Endodermal cell (in vitro differentiated cells): ENCODE results near the gene RAB19. TPM values are rescaled to one million over a fixed set of nuclear protein-coding genes. Genes with fewer than 3 reads are reported as not detected.

Source experiments
- DNase-seq: peaks from one replicate; pipeline ENCODE4 v3.0.0-alpha.2; 2017
- H3K27ac ChIP-seq: 2 replicates; pipeline ENCODE4 v1.5.1; 2013; ENCODE audit warnings: mild to moderate bottlenecking, low read depth, low read length, moderate library complexity
- H3K27me3 ChIP-seq: 2 replicates; pipeline ENCODE4 v1.6.1; 2013; ENCODE audit warnings: mild to moderate bottlenecking, low read length, moderate library complexity; ENCODE audit not compliant: insufficient read depth, control insufficient read depth, poor library complexity, severe bottlenecking
- H3K36me3 ChIP-seq: 2 replicates; pipeline ENCODE4 v1.7.0; 2013; ENCODE audit warnings: mild to moderate bottlenecking, low read length, moderate library complexity; ENCODE audit not compliant: control insufficient read depth, insufficient read depth
- H3K4me1 ChIP-seq: one replicate; pipeline ENCODE4 v1.7.0; 2013; ENCODE audit warnings: low read length; ENCODE audit not compliant: control insufficient read depth, insufficient read depth
- H3K4me3 ChIP-seq: 2 replicates; pipeline ENCODE4 v1.5.1; 2013; ENCODE audit warnings: mild to moderate bottlenecking, low read length, moderate library complexity
- H3K9ac ChIP-seq: 2 replicates; pipeline ENCODE4 v1.6.1; 2013; ENCODE audit warnings: mild to moderate bottlenecking, low read length, moderate library complexity; ENCODE audit not compliant: poor library complexity, severe bottlenecking; ENCODE audit errors: extremely low read depth
- H3K9me3 ChIP-seq: 2 replicates; pipeline ENCODE4 v1.6.1; 2013; ENCODE audit warnings: mild to moderate bottlenecking, low read length, moderate library complexity; ENCODE audit not compliant: control insufficient read depth
- H3K27ac Mint-ChIP-seq: 2 replicates; pipeline ENCODE4 v1.8.0; 2020; ENCODE audit warnings: mixed read lengths
- H3K27me3 Mint-ChIP-seq: 2 replicates; pipeline ENCODE4 v1.8.0; 2021; ENCODE audit warnings: mild to moderate bottlenecking, mixed read lengths; ENCODE audit not compliant: insufficient read depth
- H3K36me3 Mint-ChIP-seq: 2 replicates; pipeline ENCODE4 v1.8.0; 2020; ENCODE audit warnings: low read depth, mixed read lengths
- H3K4me1 Mint-ChIP-seq: 2 replicates; pipeline ENCODE4 v1.8.0; 2020; ENCODE audit warnings: mixed read lengths
- H3K4me3 Mint-ChIP-seq: 2 replicates; pipeline ENCODE4 v1.8.0; 2020; ENCODE audit warnings: mild to moderate bottlenecking, moderate library complexity, mixed read lengths
- H3K9me3 Mint-ChIP-seq: 2 replicates; pipeline ENCODE4 v1.8.0; 2020; ENCODE audit warnings: mild to moderate bottlenecking, mixed read lengths
- CTCF ChIP-seq: fragments of 200-600 bp; sonication (generic); conservative IDR thresholded peaks from 2 replicates; pipeline ENCODE4 v1.5.0; 2021; ENCODE audit warnings: antibody characterized with exemption, mild to moderate bottlenecking
- WGBS, 2 experiments: methylation state at CpG; one replicate each; pipeline versions ENCODE4 v1.1.5 to v1.1.7; 2013; ENCODE audit warnings: missing lambda C conversion rate in 2 of 2, mixed read lengths in 1 of 2; ENCODE audit not compliant: insufficient coverage in 1 of 2, insufficient read length in 1 of 2; 5-methylcytosine and 5-hydroxymethylcytosine counted together
- total RNA-seq, 2 donors: library from RNA; stranded (reverse); fragmentation: NEBNext Ultra II Directional in 1 of 2; extraction: Animal tissue kit (Norgen Biotek cat#: 25700) in 1 of 2; gene quantifications; 2 replicates in 1 of 2; 3 replicates in 1 of 2; pipeline ENCODE4 v1.2.1, GENCODE V29; 2021

RAB19 gene
- total RNA-seq, 2 donors from 2014 or later = 5.1 to 5.7 TPM

DNA sequence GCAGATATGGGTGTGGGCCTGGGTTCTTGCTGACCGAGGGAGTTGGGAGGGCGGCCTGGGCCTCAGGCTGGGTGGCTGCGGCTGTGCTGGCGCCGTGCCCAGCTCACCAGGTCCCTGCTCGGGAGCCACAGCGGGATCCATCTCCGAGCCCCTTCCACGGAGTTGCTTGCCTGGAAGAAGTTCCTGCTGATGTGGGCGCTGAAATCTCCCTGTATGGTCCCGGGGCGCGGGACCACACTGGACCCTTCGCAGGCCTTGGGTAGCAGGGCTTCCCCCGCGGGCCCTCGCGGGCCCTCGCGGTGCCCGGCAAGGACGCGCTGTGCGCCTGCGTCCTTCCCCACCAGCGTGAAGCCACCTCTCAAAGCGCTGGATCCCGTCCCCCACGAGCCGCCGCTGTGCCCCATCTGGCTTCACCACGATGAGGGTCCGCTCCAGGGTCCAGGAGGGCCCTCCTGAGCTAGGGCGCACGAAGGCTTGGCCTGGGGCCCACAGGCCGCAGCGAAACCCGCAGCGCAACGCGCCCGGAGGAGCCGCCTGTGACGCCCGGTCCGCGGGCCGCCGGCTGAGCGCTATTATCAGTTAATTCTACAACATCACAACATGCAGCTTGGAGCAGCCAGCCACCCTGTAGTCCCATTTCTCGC is 31.5 kb downstream of the RAB19 start:
- Histone ChIP-seq H3K9ac (no peak overlapping the region), H3K27ac (no peak overlapping the region), H3K36me3 (no peaks in the 10 kb centered on the region), H3K9me3 (no peaks in the 10 kb centered on the region), H3K27me3 (no peaks in the 10 kb centered on the region), H3K4me1 (no peaks in the 10 kb centered on the region), H3K4me3 (no peak overlapping the region)
- no peak overlapping the region for H3K4me3 Mint-ChIP-seq
- WGBS, 2 experiments = 96% methylated on average over 36 to 51 of the region's 51 CpGs
- no peaks in the 10 kb centered on the region for H3K4me1 Mint-ChIP-seq
- TF ChIP-seq CTCF = no peak
- H3K36me3 Mint-ChIP-seq = peaks cover 4% of the 10 kb centered on the region
- DNase-seq = peak; percentile 65
- H3K9me3 Mint-ChIP-seq = peaks cover 3% of the 10 kb centered on the region
- no peak overlapping the region for H3K27ac Mint-ChIP-seq
- H3K27me3 Mint-ChIP-seq = no peaks in the 10 kb centered on the region

- TF ChIP-seq CTCF = no peak
- Histone ChIP-seq H3K9me3 (no peaks in the 10 kb centered on the region), H3K4me1 (no peaks in the 10 kb centered on the region), H3K36me3 (peaks cover 3% of the 10 kb centered on the region), H3K27me3 (no peaks in the 10 kb centered on the region), H3K4me3 (no peak overlapping the region), H3K9ac (no peak overlapping the region), H3K27ac (no peak overlapping the region)
- 96 to 100% methylated on average over 2 to 3 of the region's 3 CpGs for WGBS, 2 experiments
- Mint-ChIP-seq H3K27me3 (no peaks in the 10 kb centered on the region), H3K9me3 (no peaks in the 10 kb centered on the region), H3K27ac (no peak overlapping the region), H3K36me3 (peaks cover 14% of the 10 kb centered on the region), H3K4me3 (no peak overlapping the region), H3K4me1 (no peaks in the 10 kb centered on the region)
- no peak for DNase-seq
These were observed 35.5 kb downstream of the RAB19 start for GRCh38 chr7:140439359-140439758.

GRCh38 chr7:140440593-140440992 is 36.7 kb downstream of the RAB19 start:
- Mint-ChIP-seq H3K9me3 (no peaks in the 10 kb centered on the region), H3K36me3 (peaks cover 14% of the 10 kb centered on the region), H3K27ac (no peak overlapping the region), H3K27me3 (no peaks in the 10 kb centered on the region), H3K4me3 (no peak overlapping the region), H3K4me1 (no peaks in the 10 kb centered on the region)
- Histone ChIP-seq H3K4me3 (no peak overlapping the region), H3K9me3 (no peaks in the 10 kb centered on the region), H3K4me1 (no peaks in the 10 kb centered on the region), H3K36me3 (peaks cover 3% of the 10 kb centered on the region), H3K9ac (no peak overlapping the region), H3K27me3 (no peaks in the 10 kb centered on the region), H3K27ac (no peak overlapping the region)
- no peak for DNase-seq
- WGBS, 2 experiments = 90 to 95% methylated on average over 1 to 3 of the region's 3 CpGs
- no peak for TF ChIP-seq CTCF
